ENCODE data around the gene NUP93.

The NUP93 gene

DNA sequence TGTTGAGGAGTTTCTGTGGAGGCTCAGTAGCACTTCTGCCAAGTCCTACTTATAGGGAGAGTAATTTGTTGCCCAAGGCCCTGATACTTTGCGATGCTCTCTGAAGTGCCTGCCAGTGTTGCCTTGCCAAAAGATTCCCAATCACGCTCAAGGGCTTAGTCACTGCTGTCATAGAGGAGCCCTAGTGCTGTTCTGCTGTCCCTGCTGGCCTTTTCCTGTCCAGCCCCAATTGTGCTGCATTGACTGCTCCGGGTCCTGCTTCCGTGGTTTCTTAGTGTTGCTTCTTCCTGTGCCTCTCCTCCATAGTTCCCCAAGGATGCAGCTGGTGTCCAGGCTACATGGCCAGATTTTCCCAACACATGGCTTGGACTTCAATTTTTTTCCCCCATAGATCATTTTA, 13.9 kb downstream of the NUP93 start:
- no peak for DNase-seq (ENCODE audit: low spot score)

DNA sequence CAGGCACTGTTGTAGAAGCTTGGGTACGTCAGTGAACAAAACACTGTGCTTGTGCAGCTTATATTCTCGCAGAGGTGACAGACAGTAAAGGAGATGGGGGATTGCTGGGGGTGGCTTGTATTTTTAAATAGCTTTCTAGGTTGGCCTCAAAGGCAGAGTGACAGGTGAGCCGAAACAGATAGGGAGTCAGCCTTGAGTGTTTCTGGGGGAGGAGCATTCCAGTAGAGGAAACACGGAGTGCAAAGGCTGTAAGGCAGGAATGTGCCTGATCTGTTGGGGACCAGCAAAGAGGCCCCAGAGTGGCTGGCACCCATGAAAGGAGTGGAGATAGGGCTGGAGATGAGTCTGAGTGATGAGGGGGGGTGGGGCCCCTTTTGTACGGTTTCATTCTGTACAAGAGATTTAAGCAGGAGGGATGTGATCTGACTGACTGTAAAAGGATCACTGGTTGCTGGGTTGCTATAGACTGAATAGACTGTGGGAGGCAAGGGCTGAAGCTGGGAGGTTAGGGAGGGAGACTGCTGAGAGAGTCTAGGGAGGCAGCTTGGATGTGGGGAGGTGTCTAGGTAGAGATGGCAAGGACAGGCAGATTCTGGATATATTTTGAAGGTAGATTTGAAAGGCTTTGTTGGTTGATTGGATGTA, 15.2 kb downstream of the NUP93 start:
- no peak for DNase-seq (ENCODE audit: low spot score)

GRCh38 chr16:56747486-56748045, 17.6 kb downstream of the NUP93 start:
- DNase-seq (ENCODE audit: low spot score): no peak

GRCh38 chr16:56748191-56748590, 18.3 kb downstream of the NUP93 start:
- DNase-seq (ENCODE audit: low spot score): peak; percentile 51

GRCh38 chr16:56748826-56749225, 18.9 kb downstream of the NUP93 start:
- DNase-seq (ENCODE audit: low spot score): peak; percentile 41

GRCh38 chr16:56749672-56750491, 20.0 kb downstream of the NUP93 start:
- no peak for DNase-seq (ENCODE audit: low spot score)

DNA sequence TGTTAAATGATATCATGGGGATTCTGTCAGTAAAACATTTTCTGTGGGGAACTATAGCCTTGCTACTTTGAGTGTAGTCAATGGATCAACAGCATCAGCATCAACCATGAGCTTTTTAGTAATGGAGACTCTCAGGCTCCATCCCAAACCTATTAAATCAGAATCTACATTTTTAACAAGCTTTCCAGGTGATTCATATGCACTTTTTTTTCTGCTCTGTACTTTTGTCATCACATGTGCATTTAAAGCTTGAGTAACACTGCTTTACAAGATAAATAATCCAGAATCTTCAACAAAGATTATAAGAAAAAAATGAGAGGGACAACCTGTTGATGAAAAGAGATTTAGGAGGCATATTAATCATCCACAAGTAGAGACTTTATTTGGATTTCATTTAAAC, 23.5 kb downstream of the NUP93 start:
- no peak for DNase-seq (ENCODE audit: low spot score)

DNA sequence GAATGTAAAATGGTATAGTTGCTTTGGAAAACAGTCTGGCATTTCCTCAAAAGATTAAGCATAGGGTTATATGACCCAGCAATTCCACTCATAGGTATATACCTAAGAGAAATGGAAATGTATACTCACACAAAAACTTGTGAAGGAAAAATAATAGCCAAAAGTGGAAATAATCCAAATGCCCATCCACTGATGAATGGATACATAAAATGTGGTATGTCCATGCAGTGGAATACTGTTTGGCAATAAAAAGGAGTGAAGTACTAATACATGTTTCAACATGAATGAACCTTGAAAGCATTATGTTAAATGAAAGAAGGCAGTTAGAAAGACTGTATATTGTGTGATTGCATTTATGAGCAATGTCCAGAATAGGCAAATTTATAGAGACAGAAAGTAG, 25.1 kb downstream of the NUP93 start:
- DNase-seq (ENCODE audit: low spot score): no peak

DNA sequence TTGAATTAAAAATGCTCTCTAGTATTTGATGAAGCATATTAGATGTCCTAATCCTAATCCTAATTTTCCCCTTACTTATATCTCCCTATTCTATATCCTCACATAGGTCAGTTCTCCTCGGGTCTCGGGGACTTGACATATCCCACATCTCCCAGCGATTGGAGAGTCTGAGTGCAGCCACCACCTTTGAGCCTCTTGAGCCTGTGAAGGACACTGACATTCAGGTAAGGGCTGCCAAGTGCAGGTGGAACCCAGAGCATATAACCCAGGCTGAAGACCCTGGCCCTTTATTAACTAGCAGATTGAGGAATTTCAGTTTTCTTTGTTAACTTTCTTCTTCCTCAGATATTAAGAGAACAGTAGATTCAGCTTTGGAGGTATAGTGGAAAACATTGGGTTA, 28.5 kb downstream of the NUP93 start:
- no peak for DNase-seq (ENCODE audit: low spot score)

DNA sequence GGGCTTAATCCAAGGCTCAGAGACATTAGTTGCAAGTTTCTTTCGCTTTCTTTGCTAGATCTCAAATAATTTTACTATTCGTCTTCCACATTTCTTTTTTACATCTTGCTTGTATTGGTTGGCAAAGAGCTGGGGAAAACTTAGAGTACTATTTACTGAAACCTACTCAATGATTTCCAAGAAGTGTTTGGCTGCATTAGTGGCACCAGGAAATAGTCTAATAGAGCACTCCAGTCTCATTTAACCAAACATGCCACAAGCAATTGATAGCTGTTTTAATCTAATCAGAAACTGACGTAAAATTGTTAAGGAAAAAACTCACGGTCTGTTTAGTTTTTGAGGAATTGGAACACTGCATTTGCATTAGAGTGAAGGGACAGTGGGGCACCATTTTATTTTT, 29.0 kb downstream of the NUP93 start:
- DNase-seq (ENCODE audit: low spot score): no peak

DNA sequence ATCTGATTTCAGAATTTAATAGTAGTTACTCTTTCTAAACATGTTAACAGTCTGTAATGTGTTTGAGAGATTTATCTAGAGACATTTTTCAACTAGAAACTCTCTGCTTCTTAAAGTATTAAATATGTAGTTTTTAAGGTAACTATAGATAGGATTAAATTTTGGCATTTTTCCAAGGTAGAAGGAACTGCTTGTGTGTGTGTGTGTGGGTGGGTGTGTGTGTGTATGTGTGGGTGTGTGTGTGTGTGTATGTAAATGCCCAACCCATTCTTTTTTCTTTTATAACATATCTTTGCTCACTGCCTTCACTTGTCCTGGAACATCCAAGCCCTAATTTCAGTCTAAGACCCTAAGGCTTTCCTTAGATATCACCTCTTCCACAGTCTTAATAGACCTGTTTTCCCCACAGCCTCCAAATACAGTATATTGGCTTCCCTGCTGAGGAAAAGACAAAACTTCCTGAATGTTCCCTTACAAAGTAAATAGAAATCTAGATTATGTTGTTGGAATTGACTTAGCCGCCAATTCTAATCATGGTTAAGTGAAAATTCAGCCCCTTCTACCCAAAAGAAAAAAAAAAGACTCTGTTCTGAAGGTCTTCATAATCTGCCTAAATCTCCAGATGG, 33.5 kb downstream of the NUP93 start:
- DNase-seq (ENCODE audit: low spot score): no peak

GRCh38 chr16:56764835-56765234, 34.9 kb downstream of the NUP93 start:
- DNase-seq (ENCODE audit: low spot score): no peak

- DNase-seq (ENCODE audit: low spot score): no peak
Measured at GRCh38 chr16:56765949-56766348, 36.0 kb downstream of the NUP93 start.

DNA sequence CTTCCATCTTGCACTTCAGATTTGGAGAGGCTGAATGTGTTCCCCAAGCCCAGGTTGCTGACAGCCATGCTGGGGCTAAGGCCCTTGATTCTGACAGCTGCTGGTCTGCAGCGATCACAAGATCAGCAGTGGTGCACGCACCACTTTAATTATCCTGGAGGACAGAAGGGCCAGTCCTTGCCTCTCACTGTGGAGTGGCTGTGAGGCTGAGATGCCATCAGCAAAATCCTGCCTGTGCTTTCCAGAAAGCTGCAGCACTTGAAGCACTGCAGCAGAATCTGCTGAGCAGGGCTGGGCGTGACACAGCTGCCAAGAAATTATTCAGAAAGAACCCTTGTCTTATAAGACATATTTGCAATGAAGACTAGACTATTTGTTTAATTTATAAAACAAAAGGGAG, 37.1 kb downstream of the NUP93 start:
- DNase-seq (ENCODE audit: low spot score): peak; percentile 10

GRCh38 chr16:56769677-56770076, 39.7 kb downstream of the NUP93 start:
- DNase-seq (ENCODE audit: low spot score): no peak

GRCh38 chr16:56771558-56772279, 41.8 kb downstream of the NUP93 start:
- no peak for DNase-seq (ENCODE audit: low spot score)

DNA sequence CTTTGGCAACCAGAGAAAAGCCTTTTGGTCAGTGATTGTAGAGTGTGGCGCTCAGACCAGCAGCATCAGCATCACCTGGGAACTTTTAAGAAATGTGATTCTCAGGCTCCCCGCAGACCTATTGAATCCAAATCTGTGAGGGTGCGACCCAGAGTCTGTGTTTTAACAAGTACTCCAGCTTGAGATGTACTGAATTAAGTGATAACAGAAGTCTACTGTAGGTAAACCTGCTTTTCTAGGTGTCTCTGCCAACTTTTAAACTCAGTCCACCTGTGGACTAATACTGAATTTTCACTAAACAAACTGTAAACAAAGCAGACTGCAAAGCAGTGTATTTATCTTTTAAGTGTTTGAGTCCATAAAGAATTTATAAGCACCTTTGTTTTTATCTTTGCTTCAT, 43.6 kb downstream of the NUP93 start:
- no peak for DNase-seq (ENCODE audit: low spot score)

DNA sequence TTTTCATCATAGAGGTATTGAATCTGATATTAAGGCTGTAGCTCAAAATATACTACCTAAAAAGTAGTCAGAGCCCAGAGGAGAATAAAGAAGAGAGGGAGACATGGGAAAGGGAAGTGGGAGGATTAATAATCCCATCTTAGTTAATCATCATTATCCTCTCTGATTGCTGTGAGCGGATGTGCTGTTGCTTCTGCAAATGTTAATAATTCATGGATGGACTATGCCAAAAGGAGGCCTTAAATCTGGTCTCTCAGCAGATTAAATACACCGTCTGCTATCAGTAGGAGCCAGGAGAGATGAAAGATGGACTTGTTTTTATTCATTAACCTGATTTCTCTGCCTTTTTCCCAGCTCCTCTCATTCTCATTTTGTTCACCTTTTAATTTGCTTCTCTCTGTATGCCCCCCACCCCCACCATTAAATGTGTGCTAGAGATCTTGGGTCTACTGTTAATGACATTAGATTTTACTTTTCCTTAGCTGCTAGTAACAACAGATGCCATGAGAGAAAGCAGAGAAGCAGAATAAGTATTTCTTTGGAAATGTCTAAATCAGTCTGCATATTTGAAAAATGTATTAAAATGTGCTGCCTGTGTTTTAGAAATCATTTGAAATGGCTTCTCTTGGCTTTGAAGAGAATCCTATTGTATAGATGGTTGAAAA, 44.2 kb downstream of the NUP93 start:
- DNase-seq (ENCODE audit: low spot score): no peak

DNA sequence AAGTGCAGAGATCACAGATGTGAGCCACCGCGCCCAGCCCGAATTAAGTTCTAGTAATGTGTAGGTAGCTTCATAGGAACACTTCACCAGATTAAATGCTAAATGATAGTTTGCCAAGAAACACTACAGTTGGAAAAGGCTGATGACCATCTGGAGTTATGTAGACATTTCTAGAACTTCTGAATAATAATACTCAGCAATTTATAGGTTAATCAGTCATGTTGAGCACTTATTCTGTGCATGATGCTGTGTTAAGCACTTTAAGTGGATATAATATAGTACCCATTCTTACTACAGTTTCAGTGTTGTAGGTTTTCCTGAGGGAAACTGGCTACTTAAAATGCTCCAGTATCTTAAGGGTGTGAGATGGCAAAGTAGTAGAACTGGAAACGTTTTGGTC, 45.2 kb downstream of the NUP93 start:
- no peak for DNase-seq (ENCODE audit: low spot score)

DNA sequence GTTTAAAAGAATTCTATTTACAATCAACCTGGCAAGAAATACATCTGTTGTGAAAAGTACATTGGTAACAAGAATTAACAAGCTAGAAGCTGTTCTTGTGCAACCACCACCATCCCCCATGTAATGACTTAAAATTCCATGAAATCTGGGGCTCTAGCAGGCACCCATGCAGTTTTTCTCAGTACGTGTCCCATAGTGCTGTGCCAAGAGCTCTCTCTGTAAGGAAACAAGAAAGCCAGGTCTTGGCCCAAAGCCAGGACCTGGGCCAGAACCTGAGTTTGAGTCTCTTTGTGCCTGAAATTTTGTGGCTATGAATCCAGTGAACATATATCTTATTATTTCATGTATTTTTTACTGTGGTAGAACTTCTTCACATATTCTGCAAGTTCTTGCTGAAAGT, 46.6 kb downstream of the NUP93 start:
- DNase-seq (ENCODE audit: low spot score): peak; percentile 18

- DNase-seq (ENCODE audit: low spot score): no peak
Measured at GRCh38 chr16:56777001-56777400, 47.1 kb downstream of the NUP93 start.

- no peak for DNase-seq (ENCODE audit: low spot score)
Measured at GRCh38 chr16:56777482-56777881, 47.6 kb downstream of the NUP93 start.

Measured in Ammon's horn (tissue), 1 donor.